ENCODE results near the gene CHMP4A.
"Not testable (repeated sequence)": the region's sequence is repeated elsewhere in the genome, so short reads cannot be mapped to it uniquely, and the experiment has no call there.

The CHMP4A gene

GRCh38 chr14:24254630-24255392, 41.5 kb upstream of the CHMP4A start:
- no peaks in the 10 kb centered on the region for H3K4me1 ChIP-seq (ENCODE audit: control insufficient read depth, insufficient read depth, low read length)

GRCh38 chr14:24253936-24254335, 40.6 kb upstream of the CHMP4A start:
- Histone ChIP-seq H3K9ac (ENCODE audit: low read length) (no peak overlapping the region), H3K27me3 (ENCODE audit: control insufficient read depth, insufficient read depth, low read length) (no peaks in the 10 kb centered on the region), H3K4me1 (ENCODE audit: control insufficient read depth, insufficient read depth, low read length) (no peaks in the 10 kb centered on the region), H3K4me3 (ENCODE audit: low read length) (no peak overlapping the region), H3K36me3 (ENCODE audit: control insufficient read depth, insufficient read depth, low read length) (no peaks in the 10 kb centered on the region), H3K27ac (ENCODE audit: low read depth, low read length) (no peak overlapping the region)

More at GRCh38 chr14:24254630-24255392, 41.5 kb upstream of the CHMP4A start:
- Histone ChIP-seq H3K9ac (ENCODE audit: low read length) (no peak overlapping the region), H3K36me3 (ENCODE audit: control insufficient read depth, insufficient read depth, low read length) (no peaks in the 10 kb centered on the region), H3K27ac (ENCODE audit: low read depth, low read length) (no peak overlapping the region), H3K4me3 (ENCODE audit: low read length) (no peak overlapping the region), H3K27me3 (ENCODE audit: control insufficient read depth, insufficient read depth, low read length) (no peaks in the 10 kb centered on the region)

- no peak overlapping the region for H3K27ac ChIP-seq (ENCODE audit: low read depth, low read length)
- H3K27me3 ChIP-seq (ENCODE audit: control insufficient read depth, insufficient read depth, low read length): no peaks in the 10 kb centered on the region
- H3K36me3 ChIP-seq (ENCODE audit: control insufficient read depth, insufficient read depth, low read length): no peaks in the 10 kb centered on the region
- H3K4me3 ChIP-seq (ENCODE audit: low read length): no peak overlapping the region
- H3K4me1 ChIP-seq (ENCODE audit: control insufficient read depth, insufficient read depth, low read length): no peaks in the 10 kb centered on the region
- H3K9ac ChIP-seq (ENCODE audit: low read length): no peak overlapping the region
These were observed 39.2 kb upstream of the CHMP4A start for GRCh38 chr14:24252289-24253124.

GRCh38 chr14:24251880-24252288, 38.6 kb upstream of the CHMP4A start:
- Histone ChIP-seq H3K4me3 (ENCODE audit: low read length) (no peak overlapping the region), H3K4me1 (ENCODE audit: control insufficient read depth, insufficient read depth, low read length) (no peaks in the 10 kb centered on the region), H3K27ac (ENCODE audit: low read depth, low read length) (no peak overlapping the region), H3K27me3 (ENCODE audit: control insufficient read depth, insufficient read depth, low read length) (no peaks in the 10 kb centered on the region), H3K9ac (ENCODE audit: low read length) (no peak overlapping the region), H3K36me3 (ENCODE audit: control insufficient read depth, insufficient read depth, low read length) (no peaks in the 10 kb centered on the region)

- H3K4me3 ChIP-seq (ENCODE audit: low read length): no peak overlapping the region
- no peaks in the 10 kb centered on the region for H3K36me3 ChIP-seq (ENCODE audit: control insufficient read depth, insufficient read depth, low read length)
- no peak overlapping the region for H3K27ac ChIP-seq (ENCODE audit: low read depth, low read length)
- H3K9ac ChIP-seq (ENCODE audit: low read length): no peak overlapping the region
- no peaks in the 10 kb centered on the region for H3K27me3 ChIP-seq (ENCODE audit: control insufficient read depth, insufficient read depth, low read length)
- H3K4me1 ChIP-seq (ENCODE audit: control insufficient read depth, insufficient read depth, low read length): no peaks in the 10 kb centered on the region
These were observed 37.1 kb upstream of the CHMP4A start for GRCh38 chr14:24250354-24250753.

GRCh38 chr14:24249230-24250021, 36.1 kb upstream of the CHMP4A start:
- Histone ChIP-seq H3K4me1 (ENCODE audit: control insufficient read depth, insufficient read depth, low read length) (no peaks in the 10 kb centered on the region), H3K36me3 (ENCODE audit: control insufficient read depth, insufficient read depth, low read length) (no peaks in the 10 kb centered on the region), H3K4me3 (ENCODE audit: low read length) (no peak overlapping the region), H3K27me3 (ENCODE audit: control insufficient read depth, insufficient read depth, low read length) (no peaks in the 10 kb centered on the region), H3K9ac (ENCODE audit: low read length) (no peak overlapping the region), H3K27ac (ENCODE audit: low read depth, low read length) (no peak overlapping the region)

GRCh38 chr14:24247422-24247821, 34.1 kb upstream of the CHMP4A start:
- H3K9ac ChIP-seq (ENCODE audit: low read length): no peak overlapping the region
- no peak overlapping the region for H3K4me3 ChIP-seq (ENCODE audit: low read length)
- H3K27ac ChIP-seq (ENCODE audit: low read depth, low read length): no peak overlapping the region
- H3K4me1 ChIP-seq (ENCODE audit: control insufficient read depth, insufficient read depth, low read length): peaks cover 5% of the 10 kb centered on the region
- no peaks in the 10 kb centered on the region for H3K27me3 ChIP-seq (ENCODE audit: control insufficient read depth, insufficient read depth, low read length)
- H3K36me3 ChIP-seq (ENCODE audit: control insufficient read depth, insufficient read depth, low read length): no peaks in the 10 kb centered on the region

GRCh38 chr14:24246765-24247212, 33.5 kb upstream of the CHMP4A start:
- no peak overlapping the region for H3K27ac ChIP-seq (ENCODE audit: low read depth, low read length)
- no peaks in the 10 kb centered on the region for H3K36me3 ChIP-seq (ENCODE audit: control insufficient read depth, insufficient read depth, low read length)
- no peak overlapping the region for H3K9ac ChIP-seq (ENCODE audit: low read length)
- H3K27me3 ChIP-seq (ENCODE audit: control insufficient read depth, insufficient read depth, low read length): no peaks in the 10 kb centered on the region
- peaks cover 5% of the 10 kb centered on the region for H3K4me1 ChIP-seq (ENCODE audit: control insufficient read depth, insufficient read depth, low read length)
- no peak overlapping the region for H3K4me3 ChIP-seq (ENCODE audit: low read length)

GRCh38 chr14:24245350-24245749, 32.1 kb upstream of the CHMP4A start:
- not testable (repeated sequence) for H3K27ac ChIP-seq (ENCODE audit: low read depth, low read length); H3K4me3 ChIP-seq (ENCODE audit: low read length); H3K9ac ChIP-seq (ENCODE audit: low read length); H3K36me3 ChIP-seq (ENCODE audit: control insufficient read depth, insufficient read depth, low read length); H3K27me3 ChIP-seq (ENCODE audit: control insufficient read depth, insufficient read depth, low read length)
- H3K4me1 ChIP-seq (ENCODE audit: control insufficient read depth, insufficient read depth, low read length): peaks cover 12% of the 10 kb centered on the region

- Histone ChIP-seq H3K4me1 (ENCODE audit: control insufficient read depth, insufficient read depth, low read length) (peaks cover 15% of the 10 kb centered on the region), H3K9ac (ENCODE audit: low read length) (no peak overlapping the region), H3K4me3 (ENCODE audit: low read length) (peak overlapping the region; percentile 80), H3K27ac (ENCODE audit: low read depth, low read length) (peak overlapping the region; percentile 100), H3K36me3 (ENCODE audit: control insufficient read depth, insufficient read depth, low read length) (peaks cover 22% of the 10 kb centered on the region), H3K27me3 (ENCODE audit: control insufficient read depth, insufficient read depth, low read length) (no peaks in the 10 kb centered on the region)
These were observed 30.1 kb upstream of the CHMP4A start for GRCh38 chr14:24243336-24243836.

GRCh38 chr14:24241829-24242443, 28.6 kb upstream of the CHMP4A start:
- Histone ChIP-seq H3K4me1 (ENCODE audit: control insufficient read depth, insufficient read depth, low read length) (peaks cover 15% of the 10 kb centered on the region), H3K9ac (ENCODE audit: low read length) (peak overlapping the region; percentile 97), H3K27ac (ENCODE audit: low read depth, low read length) (peak overlapping the region; percentile 100), H3K36me3 (ENCODE audit: control insufficient read depth, insufficient read depth, low read length) (peaks cover 31% of the 10 kb centered on the region), H3K4me3 (ENCODE audit: low read length) (peak overlapping the region; percentile 80), H3K27me3 (ENCODE audit: control insufficient read depth, insufficient read depth, low read length) (no peaks in the 10 kb centered on the region)

Data from rectal smooth muscle tissue (tissue), 1 donor.